Type B pancreatic cell (in vitro differentiated cells): ENCODE results near the gene ZNF385D. TPM values are rescaled to one million over a fixed set of nuclear protein-coding genes. Genes with fewer than 3 reads are reported as not detected.

Experiments
- DNase-seq: peaks from one replicate; pipeline ENCODE4 v3.0.0; 2021; ENCODE audit warnings: mixed read lengths; ENCODE audit not compliant: unreplicated experiment; ENCODE audit errors: extremely low spot score
- H3K27ac Mint-ChIP-seq: 2 replicates; pipeline ENCODE4 v1.8.0; 2021; ENCODE audit warnings: mild to moderate bottlenecking, mixed read lengths
- H3K27me3 Mint-ChIP-seq: 2 replicates; pipeline ENCODE4 v1.8.0; 2021; ENCODE audit warnings: mixed read lengths
- H3K36me3 Mint-ChIP-seq: 2 replicates; pipeline ENCODE4 v1.8.0; 2021; ENCODE audit warnings: mixed read lengths
- H3K4me1 Mint-ChIP-seq: one replicate; pipeline ENCODE4 v1.8.0; 2021; ENCODE audit warnings: mixed read lengths; ENCODE audit not compliant: unreplicated experiment
- H3K4me3 Mint-ChIP-seq: 2 replicates; pipeline ENCODE4 v1.8.0; 2021; ENCODE audit warnings: mild to moderate bottlenecking, mixed read lengths
- H3K9me3 Mint-ChIP-seq: 2 replicates; pipeline ENCODE4 v1.8.0; 2021; ENCODE audit warnings: mixed read lengths
- total RNA-seq: library from RNA; stranded (reverse); gene quantifications from 2 replicates; pipeline ENCODE4 v1.2.1, GENCODE V29; 2021; ENCODE audit warnings: low replicate concordance
- TF ChIP-seq, protein P1 (sequence below): fragments of 200-600 bp; sonication (generic); conservative IDR thresholded peaks from 2 replicates; pipeline ENCODE4 v1.5.0; 2021; ENCODE audit warnings: antibody characterized with exemption, mild to moderate bottlenecking

ZNF385D gene
- total RNA-seq, 1 donor from 2014 or later: 7.5 TPM

DNA sequence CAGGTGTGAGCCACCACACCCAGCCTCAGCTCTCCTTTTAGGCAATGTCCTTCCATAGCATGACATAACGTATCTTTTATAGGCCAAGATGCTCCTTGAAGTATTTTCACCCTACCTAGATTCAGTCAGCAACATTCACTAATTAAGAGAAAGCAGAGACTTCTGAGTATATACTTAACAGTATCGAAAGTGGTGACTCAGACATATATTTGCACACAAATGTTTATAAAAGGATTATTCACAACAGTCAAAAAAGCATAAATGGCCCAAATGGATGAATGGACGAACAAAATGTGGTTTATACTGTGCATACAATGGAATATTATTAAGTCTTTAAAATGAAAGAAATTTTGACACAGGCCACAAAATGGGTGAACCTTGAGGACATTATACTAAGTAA is 108.6 kb downstream of the ZNF385D start:
- DNase-seq: no peak
- H3K36me3 Mint-ChIP-seq: no peaks in the 10 kb centered on the region
- H3K9me3 Mint-ChIP-seq: no peaks in the 10 kb centered on the region
- H3K27ac Mint-ChIP-seq: no peak overlapping the region
- TF ChIP-seq, protein P1, sequence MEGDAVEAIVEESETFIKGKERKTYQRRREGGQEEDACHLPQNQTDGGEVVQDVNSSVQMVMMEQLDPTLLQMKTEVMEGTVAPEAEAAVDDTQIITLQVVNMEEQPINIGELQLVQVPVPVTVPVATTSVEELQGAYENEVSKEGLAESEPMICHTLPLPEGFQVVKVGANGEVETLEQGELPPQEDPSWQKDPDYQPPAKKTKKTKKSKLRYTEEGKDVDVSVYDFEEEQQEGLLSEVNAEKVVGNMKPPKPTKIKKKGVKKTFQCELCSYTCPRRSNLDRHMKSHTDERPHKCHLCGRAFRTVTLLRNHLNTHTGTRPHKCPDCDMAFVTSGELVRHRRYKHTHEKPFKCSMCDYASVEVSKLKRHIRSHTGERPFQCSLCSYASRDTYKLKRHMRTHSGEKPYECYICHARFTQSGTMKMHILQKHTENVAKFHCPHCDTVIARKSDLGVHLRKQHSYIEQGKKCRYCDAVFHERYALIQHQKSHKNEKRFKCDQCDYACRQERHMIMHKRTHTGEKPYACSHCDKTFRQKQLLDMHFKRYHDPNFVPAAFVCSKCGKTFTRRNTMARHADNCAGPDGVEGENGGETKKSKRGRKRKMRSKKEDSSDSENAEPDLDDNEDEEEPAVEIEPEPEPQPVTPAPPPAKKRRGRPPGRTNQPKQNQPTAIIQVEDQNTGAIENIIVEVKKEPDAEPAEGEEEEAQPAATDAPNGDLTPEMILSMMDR: no peak
- no peaks in the 10 kb centered on the region for H3K27me3 Mint-ChIP-seq
- H3K4me1 Mint-ChIP-seq: peaks cover 5% of the 10 kb centered on the region
- no peak overlapping the region for H3K4me3 Mint-ChIP-seq

DNA sequence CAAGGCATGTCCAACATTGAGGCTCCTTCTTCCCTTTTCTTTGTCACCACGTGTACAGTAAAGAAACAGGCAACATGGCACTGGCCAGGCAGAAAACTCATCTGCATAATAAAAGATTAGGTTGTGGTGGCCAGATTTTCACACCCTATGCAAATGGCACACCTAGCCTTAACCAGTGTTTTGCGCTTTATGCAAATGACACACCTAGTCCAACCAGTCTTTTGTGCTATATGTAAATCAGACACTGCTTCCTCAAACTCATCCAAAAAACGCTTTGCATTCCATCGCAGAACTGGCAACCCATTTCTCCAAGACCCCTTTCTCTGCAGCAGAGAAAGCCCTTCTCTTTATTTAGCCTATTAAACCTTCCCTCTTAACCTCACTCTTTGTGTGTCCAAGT is 109.1 kb downstream of the ZNF385D start:
- no peaks in the 10 kb centered on the region for H3K27me3 Mint-ChIP-seq
- H3K36me3 Mint-ChIP-seq: no peaks in the 10 kb centered on the region
- no peaks in the 10 kb centered on the region for H3K9me3 Mint-ChIP-seq
- TF ChIP-seq, protein P1: no peak
- H3K4me3 Mint-ChIP-seq: no peak overlapping the region
- H3K27ac Mint-ChIP-seq: no peak overlapping the region
- DNase-seq: no peak
- peaks cover 5% of the 10 kb centered on the region for H3K4me1 Mint-ChIP-seq

DNA sequence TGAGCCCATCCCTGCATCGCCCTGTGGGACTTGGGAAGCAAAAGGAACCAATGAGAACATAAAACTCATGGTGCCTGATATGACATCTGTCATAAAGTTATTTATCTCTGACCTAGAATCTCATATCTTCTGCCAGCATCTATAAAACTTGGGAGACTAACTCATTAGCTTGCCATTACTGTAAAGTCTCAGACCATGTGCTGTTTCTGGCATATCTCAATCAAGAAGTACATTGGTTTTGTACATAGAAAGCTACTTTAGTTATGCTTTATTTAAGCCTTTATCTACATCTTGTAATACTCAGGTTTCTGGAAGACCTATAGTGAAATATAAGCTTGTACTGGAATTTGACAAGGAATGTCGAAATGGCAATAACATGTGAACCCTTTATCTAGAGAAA is 112.5 kb downstream of the ZNF385D start:
- no peaks in the 10 kb centered on the region for H3K4me1 Mint-ChIP-seq
- H3K27me3 Mint-ChIP-seq: no peaks in the 10 kb centered on the region
- H3K9me3 Mint-ChIP-seq: no peaks in the 10 kb centered on the region
- H3K4me3 Mint-ChIP-seq: no peak overlapping the region
- no peaks in the 10 kb centered on the region for H3K36me3 Mint-ChIP-seq
- DNase-seq: no peak
- no peak overlapping the region for H3K27ac Mint-ChIP-seq
- TF ChIP-seq, protein P1: no peak

DNA sequence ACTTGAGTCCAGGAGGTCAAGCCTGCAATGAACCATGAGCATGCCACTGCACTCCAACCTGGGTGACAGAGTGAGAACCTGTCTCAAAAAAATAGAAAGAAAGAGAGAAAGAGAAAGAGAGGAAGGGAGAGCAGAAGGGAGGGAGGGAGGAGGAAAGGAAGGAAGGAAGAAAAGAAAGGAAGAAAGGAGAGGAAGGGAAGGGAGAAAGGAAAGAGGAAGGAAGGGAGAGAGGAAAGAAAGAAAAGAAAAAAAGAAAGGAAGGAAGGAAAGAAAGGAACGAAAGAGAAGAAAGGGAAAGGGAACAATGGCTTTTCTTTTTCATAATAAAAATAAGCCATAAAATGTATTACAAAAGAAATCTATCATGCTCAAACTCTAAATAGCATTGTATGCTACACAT is 116.9 kb downstream of the ZNF385D start:
- Mint-ChIP-seq H3K4me3 (no peak overlapping the region), H3K4me1 (no peaks in the 10 kb centered on the region), H3K27ac (no peak overlapping the region), H3K9me3 (peaks cover 3% of the 10 kb centered on the region), H3K27me3 (no peaks in the 10 kb centered on the region), H3K36me3 (no peaks in the 10 kb centered on the region)
- DNase-seq: no peak
- TF ChIP-seq, protein P1: no peak

DNA sequence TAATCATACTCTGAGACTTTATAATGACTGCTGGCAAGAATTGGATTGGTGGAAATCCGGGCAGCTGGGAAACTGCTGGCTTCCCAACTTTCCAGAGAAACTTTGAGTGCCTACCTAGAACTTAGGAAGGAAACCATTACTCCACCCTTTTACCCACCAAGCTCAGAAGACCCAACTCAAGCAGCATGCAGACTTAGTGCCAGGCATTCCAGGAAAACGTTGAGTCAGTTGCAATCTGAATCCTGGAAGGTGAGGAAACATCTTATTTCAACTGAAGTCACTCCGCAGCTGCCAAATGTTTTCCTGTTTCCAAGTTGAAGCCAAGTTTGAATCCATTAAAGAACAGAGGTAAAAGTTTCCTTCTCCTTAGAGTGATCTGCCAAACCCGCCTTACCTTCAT is 126.5 kb downstream of the ZNF385D start:
- no peaks in the 10 kb centered on the region for H3K27me3 Mint-ChIP-seq

More for the DNA sequence above, 126.5 kb downstream of the ZNF385D start:
- Mint-ChIP-seq H3K27ac (no peak overlapping the region), H3K4me1 (peaks cover 5% of the 10 kb centered on the region), H3K36me3 (no peaks in the 10 kb centered on the region), H3K4me3 (no peak overlapping the region), H3K9me3 (no peaks in the 10 kb centered on the region)
- DNase-seq: no peak
- TF ChIP-seq, protein P1: no peak
